ENCODE data around the gene CEACAM8.

- TF ChIP-seq CTCF (IDR thresholded peaks at IDR 0.05) = no peak
- TF ChIP-seq EZH2 (IDR thresholded peaks at IDR 0.05) = no peak
- TF ChIP-seq EZH2phosphoT487 (IDR thresholded peaks at IDR 0.05) = no peak
Measured at GRCh38 chr19:42584466-42584865, 10.3 kb downstream of the CEACAM8 start.
